Spleen (tissue), 11 donors: ENCODE results near the gene ASB10. TPM values are rescaled to one million over a fixed set of nuclear protein-coding genes. Genes with fewer than 3 reads are reported as not detected.

Experiments
- DNase-seq: peaks from one replicate; pipeline ENCODE4 v3.0.0-alpha.2; 2020
- H3K27ac ChIP-seq, 8 donors: fragments of 200-600 bp; sonication (generic) in 7 of 8; 1 replicate in 4 of 8; 2 replicates in 4 of 8; pipeline versions ENCODE4 v1.5.0 to v1.8.0; 2016 to 2021; ENCODE audit warnings: inconsistent platforms in 4 of 8, mild to moderate bottlenecking in 4 of 8, moderate library complexity in 1 of 8
- H3K27me3 ChIP-seq, 7 donors: fragments of 200-600 bp; sonication (generic) in 6 of 7; replicated peaks in 1 of 7; 1 replicate in 4 of 7; 2 replicates in 3 of 7; pipeline versions ENCODE4 v1.5.0 to v1.8.0; 2016 to 2021; ENCODE audit warnings: inconsistent platforms in 3 of 7, mild to moderate bottlenecking in 1 of 7
- H3K36me3 ChIP-seq, 6 donors: fragments of 200-600 bp; sonication (generic) in 5 of 6; 1 replicate in 4 of 6; 2 replicates in 2 of 6; pipeline versions ENCODE4 v1.5.0 to v1.8.0; 2016 to 2021; ENCODE audit warnings: inconsistent platforms in 2 of 6
- H3K4me1 ChIP-seq, 6 donors: fragments of 200-600 bp; sonication (generic) in 5 of 6; 1 replicate in 3 of 6; 2 replicates in 3 of 6; pipeline versions ENCODE4 v1.5.0 to v1.8.0; 2016 to 2021; ENCODE audit warnings: inconsistent platforms in 3 of 6
- H3K4me3 ChIP-seq, 8 donors: fragments of 200-600 bp; sonication (generic) in 7 of 8; 1 replicate in 4 of 8; 2 replicates in 4 of 8; pipeline versions ENCODE4 v1.5.0 to v1.8.0; 2016 to 2021; ENCODE audit warnings: inconsistent platforms in 4 of 8, mild to moderate bottlenecking in 4 of 8, moderate library complexity in 2 of 8
- H3K9me3 ChIP-seq, 8 donors: fragments of 200-600 bp; sonication (generic) in 7 of 8; 1 replicate in 4 of 8; 2 replicates in 4 of 8; pipeline versions ENCODE4 v1.5.0 to v1.8.0; 2016 to 2021; ENCODE audit warnings: inconsistent platforms in 4 of 8
- CTCF ChIP-seq, 11 experiments: fragments of 200-600 bp in 7 of 11; fragments of 450-650 bp in 4 of 11; sonication (generic) in 4 of 11; IDR thresholded peaks in 8 of 11; conservative IDR thresholded peaks in 3 of 11; 1 replicate in 7 of 11; 2 replicates in 4 of 11; pipeline versions ENCODE4 v1.4.0 to v1.8.0; 2016 to 2021; ENCODE audit warnings: antibody characterized with exemption in 11 of 11, inconsistent platforms in 4 of 11, mild to moderate bottlenecking in 1 of 11
- POLR2A ChIP-seq, 3 donors: fragments of 450-650 bp; IDR thresholded peaks; one replicate each; pipeline ENCODE4 v1.5.1; 2017; ENCODE audit warnings: antibody characterized with exemption in 3 of 3, mild to moderate bottlenecking in 1 of 3
- POLR2AphosphoS5 ChIP-seq, 3 donors: sonication (generic); formaldehyde crosslinking; IDR thresholded peaks; one replicate each; pipeline ENCODE4 v1.5.1; 2017; ENCODE audit warnings: antibody characterized with exemption in 3 of 3
- WGBS, 5 donors: extraction: QIAGEN DNeasy Blood & Tissue Kit in 3 of 5; methylation state at CpG; one replicate each; pipeline versions ENCODE4 v1.1.5 to v1.1.7; 2013 to 2018; 5-methylcytosine and 5-hydroxymethylcytosine counted together
- intact Hi-C: fragments of 100-400 bp; cut with DNase I; formaldehyde crosslinking; loops from one replicate; pipeline ENCODE4 v1.15.0; 2023; ENCODE audit warnings: low total_unique reads
- polyA plus RNA-seq, 3 donors: library from polyadenylated mRNA; stranded (reverse); fragments of 200-250 nt; gene quantifications; one replicate each; pipeline ENCODE4 v1.2.1, GENCODE V29; 2013
- total RNA-seq, 7 donors: library from RNA; depleted of rRNA in 3 of 7; stranded (reverse); fragments of >200 nt in 3 of 7; fragmentation: NEBNext Ultra II Directional in 4 of 7; extraction: Animal tissue kit (Norgen Biotek cat#: 25700) in 4 of 7; gene quantifications; one replicate each; pipeline versions ENCODE4 v1.1.0 to v1.2.1, GENCODE V29; 2016 to 2021
- donor health status: healthy with polysubstance abuse.
- donor health status: DM: no; HTN: no; CAD: no; lungs with moderate emphysema.
- donor health status: DM: no; HTN: no; CAD: no.
- donor health status: Bipolar disorder and iron deficiency.
- donor health status: healthy.
- donor health status: DM: no; HTN: no; CAD: no.
- donor health status: DM: yes; HTN: yes; CAD: no.

ASB10 gene
- total and polyA plus RNA-seq, 10 donors, result not detected

GRCh38 chr7:151225948-151226510 is 39.0 kb upstream of the ASB10 start:
- 45 to 68% (median 62%) methylated on average over 8 of the region's 8 CpGs for WGBS, 5 donors
- TF ChIP-seq POLR2A (IDR thresholded peaks at IDR 0.05) (no peak), POLR2AphosphoS5 (IDR thresholded peaks at IDR 0.05) (no peak), CTCF (IDR thresholded peaks at IDR 0.05 in 8 of 11, conservative IDR thresholded peaks at IDR 0.05 in 3 of 11) (no peak)
- intact Hi-C loops, result no loop called here
- Histone ChIP-seq H3K27me3 (no peaks in the 10 kb centered on the region), H3K36me3 (peaks cover 4 to 44% (median 38%) of the 10 kb centered on the region in 6 donors), H3K27ac (peak overlapping the region in 2 of 8 donors; percentile 84 to 88), H3K4me1 (peaks cover 13 to 35% (median 26%) of the 10 kb centered on the region in 6 donors), H3K4me3 (peak overlapping the region; percentile 48 to 94 (median 90)), H3K9me3 (no peaks in the 10 kb centered on the region)
- DNase-seq, result peak; percentile 45

- peaks cover 13 to 34% (median 26%) of the 10 kb centered on the region in 6 donors for H3K4me1 ChIP-seq
- DNase-seq, result peak; percentile 59
- H3K36me3 ChIP-seq, result peaks cover 4 to 67% (median 61%) of the 10 kb centered on the region in 6 donors
- no peaks in the 10 kb centered on the region for H3K9me3 ChIP-seq
- no peak overlapping the region for H3K27ac ChIP-seq
- 90 to 96% (median 95%) methylated on average over 14 of the region's 14 CpGs for WGBS, 5 donors
- TF ChIP-seq CTCF (IDR thresholded peaks at IDR 0.05 in 8 of 11, conservative IDR thresholded peaks at IDR 0.05 in 3 of 11), result no peak
- no peak for TF ChIP-seq POLR2A (IDR thresholded peaks at IDR 0.05)
- no peak for TF ChIP-seq POLR2AphosphoS5 (IDR thresholded peaks at IDR 0.05)
- no peak overlapping the region for H3K4me3 ChIP-seq
- no peaks in the 10 kb centered on the region for H3K27me3 ChIP-seq
- intact Hi-C loops, result no loop called here
These were observed 36.7 kb upstream of the ASB10 start for GRCh38 chr7:151223728-151224127.

- no peak for TF ChIP-seq CTCF (IDR thresholded peaks at IDR 0.05 in 8 of 11, conservative IDR thresholded peaks at IDR 0.05 in 3 of 11)
- no peak for TF ChIP-seq POLR2A (IDR thresholded peaks at IDR 0.05)
- TF ChIP-seq POLR2AphosphoS5 (IDR thresholded peaks at IDR 0.05), result no peak
- no peak overlapping the region for H3K27ac ChIP-seq
- 89 to 95% (median 92%) methylated on average over 9 of the region's 9 CpGs for WGBS, 5 donors
- no peaks in the 10 kb centered on the region for H3K9me3 ChIP-seq
- intact Hi-C loops, result no loop called here
- H3K4me3 ChIP-seq, result no peak overlapping the region
- peaks cover 10 to 100% (median 97%) of the 10 kb centered on the region in 6 donors for H3K36me3 ChIP-seq
- no peaks in the 10 kb centered on the region for H3K27me3 ChIP-seq
- DNase-seq, result peak; percentile 36
- no peaks in the 10 kb centered on the region for H3K4me1 ChIP-seq
These were observed 31.1 kb upstream of the ASB10 start for GRCh38 chr7:151218170-151218569.

- no peaks in the 10 kb centered on the region for H3K9me3 ChIP-seq
- no peak overlapping the region for H3K27ac ChIP-seq
- no peak for TF ChIP-seq CTCF (IDR thresholded peaks at IDR 0.05 in 8 of 11, conservative IDR thresholded peaks at IDR 0.05 in 3 of 11)
- no peak for TF ChIP-seq POLR2AphosphoS5 (IDR thresholded peaks at IDR 0.05)
- TF ChIP-seq POLR2A (IDR thresholded peaks at IDR 0.05), result no peak
- peaks cover 10 to 88% (median 80%) of the 10 kb centered on the region in 6 donors for H3K36me3 ChIP-seq
- H3K4me1 ChIP-seq, result no peaks in the 10 kb centered on the region
- no peak overlapping the region for H3K4me3 ChIP-seq
- H3K27me3 ChIP-seq, result no peaks in the 10 kb centered on the region
- peak; percentile 1 for DNase-seq
- 90 to 97% (median 95%) methylated on average over 5 of the region's 5 CpGs for WGBS, 5 donors
- intact Hi-C loops, result no loop called here
These were observed 28.3 kb upstream of the ASB10 start for GRCh38 chr7:151215396-151215795.
